ENCODE measurements around the gene SPINT2. TPM values are rescaled to one million over a fixed set of nuclear protein-coding genes. Genes with fewer than 3 reads are reported as not detected.
A peak's percentile ranks its signal among the peaks of the same experiment; 100 is the strongest.

Gene SPINT2
- total RNA-seq, 4 donors from 2014 or later, result 396 to 1,376 (median 946) TPM

GRCh38 chr19:38320969-38321339 is 56.6 kb downstream of the SPINT2 start:
- H3K4me3 ChIP-seq, result peak overlapping the region in 3 of 4 donors; percentile 61 to 90 (median 71)
- in situ Hi-C loops (cut with MboI; ENCODE audit: low pct_ligation_motif_present in 1 of 4, low pct_unique_long_range_greater_than_20kb in 1 of 4, low sequenced_read_pairs in 3 of 4) (loop anchor here in 1 of 4 donors (10.0 kb wide), 1 partner anchor 76 kb away; no protein-coding TSS in a partner anchor), intact Hi-C loops (cut with DNase I; ENCODE audit: low total_unique reads) (loop anchor here (2.0 kb wide), 1 partner anchor 66 kb away; no protein-coding TSS in a partner anchor)
- TF ChIP-seq POLR2A (IDR thresholded peaks at IDR 0.05) (no peak), CTCF (IDR thresholded peaks at IDR 0.05) (no peak), EP300 (IDR thresholded peaks at IDR 0.05; ENCODE audit: low read depth) (no peak), POLR2AphosphoS5 (IDR thresholded peaks at IDR 0.05) (no peak)
- H3K9me3 ChIP-seq, result no peaks in the 10 kb centered on the region
- peak overlapping the region; percentile 83 to 91 (median 90) for H3K27ac ChIP-seq
- H3K27me3 ChIP-seq, result no peaks in the 10 kb centered on the region
- no peak for DNase-seq
- H3K4me1 ChIP-seq, result peaks cover 16 to 47% (median 26%) of the 10 kb centered on the region in 4 donors
- H3K36me3 ChIP-seq, result no peaks in the 10 kb centered on the region
- WGBS, 2 donors (ENCODE audit: low coverage in 1 of 2), result 87% methylated on average over 3 of the region's 3 CpGs; no CpG with 5 or more reads in 1 of the 2 donors

GRCh38 chr19:38321646-38322196 is 57.3 kb downstream of the SPINT2 start:
- Histone ChIP-seq H3K4me3 (peak overlapping the region in 1 of 4 donors; percentile 90), H3K27me3 (no peaks in the 10 kb centered on the region), H3K4me1 (peaks cover 11 to 40% (median 23%) of the 10 kb centered on the region in 4 donors), H3K27ac (peak overlapping the region; percentile 83 to 91 (median 90)), H3K36me3 (peaks cover 0 to 5% (median 3%) of the 10 kb centered on the region in 4 donors), H3K9me3 (no peaks in the 10 kb centered on the region)
- in situ Hi-C loops (cut with MboI; ENCODE audit: low pct_ligation_motif_present in 1 of 4, low pct_unique_long_range_greater_than_20kb in 1 of 4, low sequenced_read_pairs in 3 of 4) (loop anchor here in 1 of 4 donors (10.0 kb wide), 1 partner anchor 77 kb away; no protein-coding TSS in a partner anchor), intact Hi-C loops (cut with DNase I; ENCODE audit: low total_unique reads) (loop anchor here (2.0 kb wide), 1 partner anchor 67 kb away; no protein-coding TSS in a partner anchor)
- TF ChIP-seq EP300 (IDR thresholded peaks at IDR 0.05; ENCODE audit: low read depth) (peak; percentile 39), POLR2AphosphoS5 (IDR thresholded peaks at IDR 0.05) (peak; percentile 83 to 90 (median 89)), CTCF (IDR thresholded peaks at IDR 0.05) (no peak), POLR2A (IDR thresholded peaks at IDR 0.05) (no peak)
- DNase-seq, result peak; percentile 58
- WGBS, 2 donors (ENCODE audit: low coverage in 1 of 2), result 60% methylated on average over 11 of the region's 11 CpGs; no CpG with 5 or more reads in 1 of the 2 donors

DNA sequence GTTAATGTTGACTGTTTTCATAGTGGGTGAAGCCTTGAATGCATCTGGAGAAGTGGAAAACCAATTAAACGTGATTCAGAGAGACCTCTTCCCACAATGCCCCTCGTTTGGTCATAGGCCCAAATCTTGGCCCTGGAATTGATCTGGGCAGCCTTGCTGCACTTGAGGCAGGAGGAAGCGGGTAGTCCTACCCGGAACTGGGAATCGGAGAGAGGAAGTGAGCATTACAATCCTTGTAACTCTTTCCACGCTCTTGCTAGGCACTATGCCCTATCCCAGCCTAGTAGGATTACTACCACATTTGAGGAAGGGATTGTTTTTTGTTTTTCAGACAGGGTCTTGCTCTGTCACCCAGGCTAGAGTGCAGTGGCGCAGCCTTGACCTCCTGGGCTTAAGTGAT is 58.9 kb downstream of the SPINT2 start:
- WGBS, 2 donors (ENCODE audit: low coverage in 1 of 2), result 56% methylated on average over 7 of the region's 7 CpGs; no CpG with 5 or more reads in 1 of the 2 donors
- Histone ChIP-seq H3K27me3 (no peaks in the 10 kb centered on the region), H3K36me3 (peaks cover 0 to 16% (median 10%) of the 10 kb centered on the region in 4 donors), H3K4me3 (no peak overlapping the region), H3K27ac (peak overlapping the region; percentile 83 to 91 (median 90)), H3K4me1 (peaks cover 11 to 37% (median 23%) of the 10 kb centered on the region in 4 donors), H3K9me3 (no peaks in the 10 kb centered on the region)
- TF ChIP-seq CTCF (IDR thresholded peaks at IDR 0.05), result no peak
- no peak for TF ChIP-seq POLR2AphosphoS5 (IDR thresholded peaks at IDR 0.05)
- no peak for TF ChIP-seq EP300 (IDR thresholded peaks at IDR 0.05; ENCODE audit: low read depth)
- TF ChIP-seq POLR2A (IDR thresholded peaks at IDR 0.05), result no peak
- in situ Hi-C loops (cut with MboI; ENCODE audit: low pct_ligation_motif_present in 1 of 4, low pct_unique_long_range_greater_than_20kb in 1 of 4, low sequenced_read_pairs in 3 of 4), result loop anchor here in 1 of 4 donors (10.0 kb wide), 1 partner anchor 78 kb away; no protein-coding TSS in a partner anchor
- intact Hi-C loops (cut with DNase I; ENCODE audit: low total_unique reads), result no loop called here
- no peak for DNase-seq

DNA sequence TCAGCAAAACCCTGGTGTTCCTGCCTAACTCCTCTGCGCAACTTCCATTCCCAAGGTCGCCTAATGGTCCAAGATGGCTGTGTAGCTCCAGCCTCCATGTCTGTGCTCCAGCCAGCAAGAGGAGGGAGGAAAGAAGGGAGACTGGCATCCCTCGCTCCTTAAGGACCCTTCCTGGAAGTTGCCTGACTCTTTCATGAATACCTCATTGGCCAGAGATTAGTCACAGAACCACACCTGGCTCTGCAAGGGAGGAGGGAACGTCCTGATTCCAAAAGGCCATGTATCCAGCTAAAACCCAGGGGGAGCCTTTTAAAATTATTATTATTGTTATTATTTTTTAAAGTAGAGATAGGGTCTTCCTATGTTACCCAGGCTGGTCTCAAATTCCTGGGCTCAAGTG is 60.1 kb downstream of the SPINT2 start:
- Histone ChIP-seq H3K27ac (no peak overlapping the region), H3K27me3 (no peaks in the 10 kb centered on the region), H3K36me3 (peaks cover 0 to 16% (median 10%) of the 10 kb centered on the region in 4 donors), H3K4me1 (peaks cover 10 to 27% (median 14%) of the 10 kb centered on the region in 4 donors), H3K9me3 (no peaks in the 10 kb centered on the region), H3K4me3 (no peak overlapping the region)
- 89% methylated on average over 4 of the region's 4 CpGs; no CpG with 5 or more reads in 1 of the 2 donors for WGBS, 2 donors (ENCODE audit: low coverage in 1 of 2)
- no peak for DNase-seq
- TF ChIP-seq POLR2A (IDR thresholded peaks at IDR 0.05) (no peak), POLR2AphosphoS5 (IDR thresholded peaks at IDR 0.05) (no peak), CTCF (IDR thresholded peaks at IDR 0.05) (no peak), EP300 (IDR thresholded peaks at IDR 0.05; ENCODE audit: low read depth) (no peak)
- intact Hi-C loops (cut with DNase I; ENCODE audit: low total_unique reads), result no loop called here
- in situ Hi-C loops (cut with MboI; ENCODE audit: low pct_ligation_motif_present in 1 of 4, low pct_unique_long_range_greater_than_20kb in 1 of 4, low sequenced_read_pairs in 3 of 4), result loop anchor here in 1 of 4 donors (10.0 kb wide), 1 partner anchor 80 kb away; no protein-coding TSS in a partner anchor
